A204.1 (cell line): ENCODE measurements around the gene RSRP1.
A peak's percentile ranks its signal among the peaks of the same experiment; 100 is the strongest.
"Not testable (repeated sequence)": the region's sequence is repeated elsewhere in the genome, so short reads cannot be mapped to it uniquely, and the experiment has no call there.

ENCODE experiments used
- FAIRE-seq: peaks from 2 replicates; lab custom pipeline; 2012; peaks lifted over from hg19 to GRCh38; lab: Jason Lieb, UNC

RSRP1 gene

GRCh38 chr1:25247024-25247828 is at the start of gene RSRP1:
RSRP1 (minus strand) TSS chr1:25247454; CDS start chr1:25246963, 491 bp downstream.
- peak; percentile 92 for FAIRE-seq

GRCh38 chr1:25296501-25296900 is 49.2 kb upstream of the RSRP1 start:
- not testable (repeated sequence) for FAIRE-seq

- FAIRE-seq = not testable (repeated sequence)
These were observed 47.9 kb upstream of the RSRP1 start for GRCh38 chr1:25294889-25295826.

GRCh38 chr1:25293426-25293825 is 46.2 kb upstream of the RSRP1 start:
- FAIRE-seq = not testable (repeated sequence)

GRCh38 chr1:25290043-25290442 is 42.8 kb upstream of the RSRP1 start:
- peak; percentile 11 for FAIRE-seq

- not testable (repeated sequence) for FAIRE-seq
These were observed 41.4 kb upstream of the RSRP1 start for GRCh38 chr1:25288573-25289101.

GRCh38 chr1:25287164-25287563 is 39.9 kb upstream of the RSRP1 start:
- FAIRE-seq = not testable (repeated sequence)

GRCh38 chr1:25285862-25286261 is 38.6 kb upstream of the RSRP1 start:
- FAIRE-seq = not testable (repeated sequence)

- FAIRE-seq = not testable (repeated sequence)
These were observed 32.4 kb upstream of the RSRP1 start for GRCh38 chr1:25279693-25280111.

GRCh38 chr1:25278790-25279189 is 31.5 kb upstream of the RSRP1 start:
- FAIRE-seq = not testable (repeated sequence)

GRCh38 chr1:25278358-25278757 is 31.1 kb upstream of the RSRP1 start:
- not testable (repeated sequence) for FAIRE-seq

GRCh38 chr1:25277295-25277694 is 30.0 kb upstream of the RSRP1 start:
- FAIRE-seq = not testable (repeated sequence)

GRCh38 chr1:25275648-25276047 is 28.4 kb upstream of the RSRP1 start:
- not testable (repeated sequence) for FAIRE-seq

GRCh38 chr1:25272238-25272637 is 25.0 kb upstream of the RSRP1 start, which contains the start of gene RHD:
RHD (plus strand) TSS chr1:25272509; CDS start chr1:25272548, 39 bp downstream.
- not testable (repeated sequence) for FAIRE-seq

GRCh38 chr1:25268143-25268760 is 21.0 kb upstream of the RSRP1 start:
- FAIRE-seq = not testable (repeated sequence)

- peak; percentile 60 for FAIRE-seq
These were observed 20.3 kb upstream of the RSRP1 start for GRCh38 chr1:25267288-25268142.

GRCh38 chr1:25266554-25267287 is 19.5 kb upstream of the RSRP1 start:
- FAIRE-seq = not testable (repeated sequence)

GRCh38 chr1:25260336-25260735 is 13.1 kb upstream of the RSRP1 start:
- FAIRE-seq = not testable (repeated sequence)

GRCh38 chr1:25259813-25260212 is 12.6 kb upstream of the RSRP1 start:
- not testable (repeated sequence) for FAIRE-seq

GRCh38 chr1:25257196-25257595 is 9.9 kb upstream of the RSRP1 start:
- no peak for FAIRE-seq
